PC-3 (cell line): ENCODE measurements around the gene TALDO1. TPM values are rescaled to one million over a fixed set of nuclear protein-coding genes. Genes with fewer than 3 reads are reported as not detected.

Experiments used
- ATAC-seq: fragments of 200-7000 bp; cut with Tn5 transposase; 2 replicates; pipeline ENCODE4 v1.9.1; 2020; ENCODE audit warnings: mild to moderate bottlenecking, moderate library complexity
- BruUV-seq: library from RNA; stranded (reverse); fragments of 400-500 nt; replicated peaks from 2 replicates; lab custom pipeline; 2021; lab: Mats Ljungman, UMichigan
- CTCF ChIA-PET: fragments of 300-600 bp; sonication (Branson Sonifier 250); formaldehyde crosslinking; loops from one replicate; lab custom pipeline; 2022; ENCODE audit warnings: antibody characterized with exemption; lab: Charles Lee
- POLR2A ChIA-PET: fragments of 300-600 bp; sonication (Branson Sonifier 250); formaldehyde crosslinking; loops from one replicate; lab custom pipeline; 2022; ENCODE audit warnings: antibody characterized with exemption; ENCODE audit not compliant: unreplicated experiment; lab: Charles Lee
- DNase-seq: peaks from one replicate; pipeline ENCODE4 v3.0.0-alpha.2; 2015
- H2AFZ ChIP-seq: fragments of 300-600 bp; sonication (generic); 2 replicates; pipeline ENCODE4 v1.6.0; 2016; ENCODE audit warnings: antibody characterized with exemption, low read length
- H3F3A ChIP-seq: fragments of 300-600 bp; sonication (generic); one replicate; pipeline ENCODE4 v1.6.0; 2017; ENCODE audit warnings: antibody characterized with exemption, low read length, control low read depth, mild to moderate bottlenecking; ENCODE audit not compliant: unreplicated experiment
- H3K27ac ChIP-seq: fragments of 300-600 bp; sonication (generic); 2 replicates; pipeline ENCODE4 v1.5.1; 2016; ENCODE audit warnings: mild to moderate bottlenecking, low read length
- H3K27me3 ChIP-seq: fragments of 300-600 bp; sonication (generic); 2 replicates; pipeline ENCODE4 v1.6.1; 2016; ENCODE audit warnings: low read length, mixed read lengths
- H3K36me3 ChIP-seq: fragments of 300-600 bp; sonication (generic); 2 replicates; pipeline ENCODE4 v1.6.1; 2016; ENCODE audit warnings: low read depth, mixed run types, low read length, mixed read lengths
- H3K4me1 ChIP-seq: fragments of 300-600 bp; sonication (generic); 2 replicates; pipeline ENCODE4 v1.5.1; 2016; ENCODE audit warnings: low read length; ENCODE audit not compliant: insufficient read depth
- H3K4me2 ChIP-seq: fragments of 300-600 bp; sonication (generic); 2 replicates; pipeline ENCODE4 v1.6.0; 2016; ENCODE audit warnings: low read length
- H3K4me3 ChIP-seq: fragments of 300-600 bp; sonication (generic); 2 replicates; pipeline ENCODE4 v1.5.1; 2016; ENCODE audit warnings: mild to moderate bottlenecking, low read length, mixed read lengths
- H3K79me2 ChIP-seq: fragments of 300-600 bp; sonication (generic); 2 replicates; pipeline ENCODE4 v1.6.1; 2017; ENCODE audit warnings: low read length, mixed read lengths
- H3K9ac ChIP-seq: fragments of 300-600 bp; sonication (generic); 2 replicates; pipeline ENCODE4 v1.6.0; 2016; ENCODE audit warnings: mild to moderate bottlenecking, low read length
- H3K9me2 ChIP-seq: fragments of 300-600 bp; sonication (generic); replicated peaks from 2 replicates; pipeline ENCODE4 v1.6.1; 2016; ENCODE audit warnings: mixed run types, low read length, mixed read lengths
- H3K9me3 ChIP-seq: fragments of 300-600 bp; sonication (generic); 2 replicates; pipeline ENCODE4 v1.6.1; 2016; ENCODE audit warnings: low read length, mixed read lengths
- H4K20me1 ChIP-seq: fragments of 300-600 bp; sonication (generic); 2 replicates; pipeline ENCODE4 v1.6.1; 2016; ENCODE audit warnings: low read length, mixed read lengths
- EZH2 ChIP-seq: fragments of 300-600 bp; sonication (generic); IDR thresholded peaks from one replicate; pipeline ENCODE4 v1.6.1; 2017; ENCODE audit warnings: antibody characterized with exemption, mild to moderate bottlenecking, low read length; ENCODE audit not compliant: unreplicated experiment
- EZH2phosphoT487 ChIP-seq: fragments of 300-600 bp; sonication (generic); IDR thresholded peaks from 2 replicates; pipeline ENCODE4 v1.6.1; 2018; ENCODE audit warnings: mild to moderate bottlenecking, antibody characterized with exemption, low read length, borderline replicate concordance
- intact Hi-C: fragments of 100-400 bp; cut with micrococcal nuclease; formaldehyde crosslinking; loops from 2 replicates; pipeline ENCODE4 v1.9.0; 2023
- total RNA-seq: library from RNA; depleted of rRNA; stranded (reverse); fragments of >200 nt; gene quantifications from 2 replicates; pipeline ENCODE4 v1.2.3, GENCODE V29; 2014
- TF ChIP-seq, protein P1 (sequence below): fragments of 300-600 bp; sonication (generic); conservative IDR thresholded peaks from 2 replicates; pipeline ENCODE4 v1.5.1; 2017; ENCODE audit warnings: antibody characterized with exemption, low read depth, mild to moderate bottlenecking, low read length

TALDO1 gene
- total RNA-seq, 1 experiment from 2014 or later: 326 TPM

DNA sequence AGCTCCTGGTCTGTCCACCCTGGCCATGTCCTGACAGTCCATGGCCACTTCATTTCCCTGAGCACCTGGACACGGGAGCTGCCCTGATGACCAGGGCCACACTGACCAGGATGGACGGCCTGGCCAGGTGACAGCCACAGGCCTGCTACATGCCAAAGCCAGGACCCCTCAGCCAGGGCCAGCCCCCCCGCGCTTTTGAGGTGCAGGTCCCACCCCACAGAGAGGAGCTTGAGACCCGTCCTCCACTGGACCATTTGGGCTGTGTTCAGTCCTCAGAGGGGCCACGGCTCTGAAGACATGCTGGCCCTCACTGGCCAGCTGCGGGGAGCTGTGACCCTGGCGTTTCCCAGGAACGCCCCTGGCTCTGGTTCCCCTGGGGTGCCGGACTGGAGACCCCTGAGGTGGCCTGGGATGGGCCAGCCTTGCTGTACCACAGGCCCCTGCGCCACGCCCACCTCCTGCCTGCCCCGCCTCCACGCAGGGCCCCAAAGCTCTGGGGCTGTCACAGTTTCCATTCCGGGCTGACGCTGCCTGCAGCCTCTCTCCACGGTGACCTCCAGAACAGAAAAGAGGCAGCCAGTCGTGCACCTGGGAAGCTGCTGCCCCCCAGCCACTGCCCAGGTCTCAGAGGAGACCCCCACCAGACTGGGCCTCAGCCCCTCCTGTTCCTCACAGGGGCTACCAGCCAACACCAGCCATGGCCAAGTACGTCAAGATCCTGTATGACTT is 23.1 kb upstream of the TALDO1 start:
- H3K36me3 ChIP-seq: peaks cover 9% of the 10 kb centered on the region
- DNase-seq: no peak
- no peaks in the 10 kb centered on the region for H3K9me3 ChIP-seq
- POLR2A ChIA-PET: no interaction called here
- no TSS peak for BruUV-seq
- H3K27me3 ChIP-seq: no peaks in the 10 kb centered on the region
- peaks cover 17% of the 10 kb centered on the region for H3K4me1 ChIP-seq
- H3K79me2 ChIP-seq: no peaks in the 10 kb centered on the region
- intact Hi-C loops: no loop called here
- no peak overlapping the region for H3K4me3 ChIP-seq
- ATAC-seq: no peak
- CTCF ChIA-PET: no interaction called here
- no peak overlapping the region for H3K9ac ChIP-seq
- TF ChIP-seq EZH2phosphoT487 (no peak), EZH2 (no peak)
- TF ChIP-seq, protein P1, sequence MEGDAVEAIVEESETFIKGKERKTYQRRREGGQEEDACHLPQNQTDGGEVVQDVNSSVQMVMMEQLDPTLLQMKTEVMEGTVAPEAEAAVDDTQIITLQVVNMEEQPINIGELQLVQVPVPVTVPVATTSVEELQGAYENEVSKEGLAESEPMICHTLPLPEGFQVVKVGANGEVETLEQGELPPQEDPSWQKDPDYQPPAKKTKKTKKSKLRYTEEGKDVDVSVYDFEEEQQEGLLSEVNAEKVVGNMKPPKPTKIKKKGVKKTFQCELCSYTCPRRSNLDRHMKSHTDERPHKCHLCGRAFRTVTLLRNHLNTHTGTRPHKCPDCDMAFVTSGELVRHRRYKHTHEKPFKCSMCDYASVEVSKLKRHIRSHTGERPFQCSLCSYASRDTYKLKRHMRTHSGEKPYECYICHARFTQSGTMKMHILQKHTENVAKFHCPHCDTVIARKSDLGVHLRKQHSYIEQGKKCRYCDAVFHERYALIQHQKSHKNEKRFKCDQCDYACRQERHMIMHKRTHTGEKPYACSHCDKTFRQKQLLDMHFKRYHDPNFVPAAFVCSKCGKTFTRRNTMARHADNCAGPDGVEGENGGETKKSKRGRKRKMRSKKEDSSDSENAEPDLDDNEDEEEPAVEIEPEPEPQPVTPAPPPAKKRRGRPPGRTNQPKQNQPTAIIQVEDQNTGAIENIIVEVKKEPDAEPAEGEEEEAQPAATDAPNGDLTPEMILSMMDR: no peak
- H3K27ac ChIP-seq: no peak overlapping the region
- no peaks in the 10 kb centered on the region for H3K9me2 ChIP-seq
- no peaks in the 10 kb centered on the region for H4K20me1 ChIP-seq
- peaks cover 8% of the 10 kb centered on the region for H3F3A ChIP-seq
- no peak overlapping the region for H3K4me2 ChIP-seq
- no peak overlapping the region for H2AFZ ChIP-seq

DNA sequence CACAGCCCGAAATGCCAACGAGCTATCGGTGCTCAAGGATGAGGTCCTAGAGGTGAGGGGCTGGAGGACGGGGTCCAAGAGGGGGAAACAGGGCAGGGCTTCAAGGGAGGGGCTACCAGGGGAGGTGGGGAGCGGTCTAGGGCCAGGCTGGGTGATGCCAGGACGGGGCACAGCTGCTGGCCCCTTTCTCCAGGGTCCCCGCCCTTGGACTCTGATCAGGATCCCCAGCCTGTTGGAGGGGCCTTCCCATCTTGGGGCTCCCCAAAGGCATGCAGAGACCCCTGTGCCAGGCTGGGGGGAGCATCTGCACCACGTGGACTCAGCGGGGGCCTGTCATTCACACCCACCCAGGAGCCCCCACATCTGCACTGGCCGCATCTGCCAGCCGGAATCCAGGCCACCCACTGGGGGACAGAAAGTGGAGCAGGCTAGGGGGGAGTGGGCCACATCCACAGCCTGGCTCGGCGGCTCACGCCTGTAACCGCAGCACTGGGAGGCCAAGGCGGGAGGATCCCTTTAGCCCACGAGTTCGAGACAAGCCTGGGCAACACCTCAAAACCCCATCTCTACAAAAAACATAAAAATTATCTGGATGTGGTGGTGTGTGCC is 22.4 kb upstream of the TALDO1 start:
- TF ChIP-seq, protein P1: no peak
- TF ChIP-seq EZH2 (no peak), EZH2phosphoT487 (no peak)
- no peak for DNase-seq
- Histone ChIP-seq H3F3A (peaks cover 8% of the 10 kb centered on the region), H3K27ac (no peak overlapping the region), H3K4me3 (no peak overlapping the region), H2AFZ (no peak overlapping the region), H3K4me1 (peaks cover 17% of the 10 kb centered on the region), H3K9me3 (no peaks in the 10 kb centered on the region), H3K36me3 (peaks cover 9% of the 10 kb centered on the region), H3K9me2 (no peaks in the 10 kb centered on the region), H3K4me2 (no peak overlapping the region), H4K20me1 (no peaks in the 10 kb centered on the region), H3K27me3 (no peaks in the 10 kb centered on the region), H3K79me2 (no peaks in the 10 kb centered on the region), H3K9ac (no peak overlapping the region)
- POLR2A ChIA-PET: no interaction called here
- intact Hi-C loops: no loop called here
- no TSS peak for BruUV-seq
- no peak for ATAC-seq
- CTCF ChIA-PET: no interaction called here
